Ectodermal cell (in vitro differentiated cells): Measurements from ENCODE around the gene TRAF4.
"Not testable (repeated sequence)": the region's sequence is repeated elsewhere in the genome, so short reads cannot be mapped to it uniquely, and the experiment has no call there.

Experiments
- H3K27ac ChIP-seq: 2 replicates; pipeline ENCODE4 v1.7.0; 2013; ENCODE audit warnings: mild to moderate bottlenecking, low read depth, low read length; ENCODE audit not compliant: insufficient read depth, poor library complexity, severe bottlenecking
- H3K27me3 ChIP-seq: 2 replicates; pipeline ENCODE4 v1.7.0; 2013; ENCODE audit warnings: mild to moderate bottlenecking, low read length; ENCODE audit not compliant: insufficient read depth, control insufficient read depth, poor library complexity, severe bottlenecking
- H3K36me3 ChIP-seq: one replicate; pipeline ENCODE4 v1.7.0; 2013; ENCODE audit warnings: low read length; ENCODE audit not compliant: control insufficient read depth, insufficient read depth
- H3K4me1 ChIP-seq: one replicate; pipeline ENCODE4 v1.7.0; 2013; ENCODE audit warnings: low read length; ENCODE audit not compliant: control insufficient read depth, insufficient read depth
- H3K4me3 ChIP-seq: 2 replicates; pipeline ENCODE4 v1.7.0; 2013; ENCODE audit warnings: low read depth, low read length, control low read depth; ENCODE audit not compliant: insufficient read depth
- H3K9me3 ChIP-seq: 2 replicates; pipeline ENCODE4 v1.7.0; 2013; ENCODE audit warnings: mild to moderate bottlenecking, low read length, moderate library complexity; ENCODE audit not compliant: control insufficient read depth
- WGBS, 2 experiments: methylation state at CpG; one replicate each; pipeline ENCODE4 v1.1.7; 2013; ENCODE audit warnings: missing lambda C conversion rate in 2 of 2; 5-methylcytosine and 5-hydroxymethylcytosine counted together

Gene TRAF4

DNA sequence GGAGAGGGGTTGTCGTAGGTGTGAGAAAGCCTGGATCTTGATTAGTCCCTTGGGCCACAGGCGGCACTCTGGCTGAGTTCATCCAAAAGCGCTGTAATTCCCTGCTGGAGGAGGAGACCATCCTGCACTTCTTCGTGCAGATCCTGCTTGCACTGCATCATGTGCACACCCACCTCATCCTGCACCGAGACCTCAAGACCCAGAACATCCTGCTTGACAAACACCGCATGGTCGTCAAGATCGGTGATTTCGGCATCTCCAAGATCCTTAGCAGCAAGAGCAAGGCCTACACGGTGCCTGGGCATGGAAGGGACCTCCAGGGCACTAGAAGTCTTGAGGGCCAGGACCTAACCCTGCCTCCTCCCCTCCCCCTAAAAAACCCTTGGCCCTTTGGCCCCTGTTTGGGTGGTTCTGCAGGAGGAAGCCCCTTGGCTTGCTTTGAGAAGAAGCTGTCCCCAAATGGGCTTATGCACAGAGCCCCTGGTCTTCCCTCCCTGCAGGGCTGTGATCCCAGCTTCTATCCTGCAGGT lies 9.0 kb upstream of the TRAF4 start:
- Histone ChIP-seq H3K9me3 (no peaks in the 10 kb centered on the region), H3K4me1 (no peaks in the 10 kb centered on the region), H3K36me3 (no peaks in the 10 kb centered on the region), H3K27ac (no peak overlapping the region), H3K27me3 (no peaks in the 10 kb centered on the region), H3K4me3 (no peak overlapping the region)
- 95 to 96% methylated on average over 10 of the region's 10 CpGs for WGBS, 2 experiments

DNA sequence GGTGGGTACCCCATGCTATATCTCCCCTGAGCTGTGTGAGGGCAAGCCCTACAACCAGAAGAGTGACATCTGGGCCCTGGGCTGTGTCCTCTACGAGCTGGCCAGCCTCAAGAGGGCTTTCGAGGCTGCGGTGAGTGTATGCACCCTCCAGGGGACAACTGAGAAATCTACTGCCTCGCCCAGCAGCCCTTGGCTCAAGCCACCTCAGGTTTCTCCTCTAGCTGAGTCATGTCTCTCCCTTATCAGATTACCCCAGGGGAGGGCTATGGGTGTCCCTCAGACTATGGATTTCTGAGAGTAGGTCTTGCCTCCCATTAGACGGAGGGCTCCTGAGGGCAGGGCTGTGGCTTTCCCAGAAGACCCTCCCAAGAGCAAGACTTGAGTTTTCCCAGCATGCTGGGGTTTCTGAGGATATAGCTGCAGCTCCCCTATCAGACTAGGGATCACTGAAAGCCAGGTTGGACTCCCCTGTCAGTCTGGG lies 8.5 kb upstream of the TRAF4 start:
- H3K27me3 ChIP-seq: no peaks in the 10 kb centered on the region
- H3K27ac ChIP-seq: no peak overlapping the region
- H3K36me3 ChIP-seq: no peaks in the 10 kb centered on the region
- H3K4me1 ChIP-seq: no peaks in the 10 kb centered on the region
- WGBS, 2 experiments: 86 to 93% methylated on average over 5 of the region's 5 CpGs
- no peak overlapping the region for H3K4me3 ChIP-seq
- H3K9me3 ChIP-seq: no peaks in the 10 kb centered on the region

DNA sequence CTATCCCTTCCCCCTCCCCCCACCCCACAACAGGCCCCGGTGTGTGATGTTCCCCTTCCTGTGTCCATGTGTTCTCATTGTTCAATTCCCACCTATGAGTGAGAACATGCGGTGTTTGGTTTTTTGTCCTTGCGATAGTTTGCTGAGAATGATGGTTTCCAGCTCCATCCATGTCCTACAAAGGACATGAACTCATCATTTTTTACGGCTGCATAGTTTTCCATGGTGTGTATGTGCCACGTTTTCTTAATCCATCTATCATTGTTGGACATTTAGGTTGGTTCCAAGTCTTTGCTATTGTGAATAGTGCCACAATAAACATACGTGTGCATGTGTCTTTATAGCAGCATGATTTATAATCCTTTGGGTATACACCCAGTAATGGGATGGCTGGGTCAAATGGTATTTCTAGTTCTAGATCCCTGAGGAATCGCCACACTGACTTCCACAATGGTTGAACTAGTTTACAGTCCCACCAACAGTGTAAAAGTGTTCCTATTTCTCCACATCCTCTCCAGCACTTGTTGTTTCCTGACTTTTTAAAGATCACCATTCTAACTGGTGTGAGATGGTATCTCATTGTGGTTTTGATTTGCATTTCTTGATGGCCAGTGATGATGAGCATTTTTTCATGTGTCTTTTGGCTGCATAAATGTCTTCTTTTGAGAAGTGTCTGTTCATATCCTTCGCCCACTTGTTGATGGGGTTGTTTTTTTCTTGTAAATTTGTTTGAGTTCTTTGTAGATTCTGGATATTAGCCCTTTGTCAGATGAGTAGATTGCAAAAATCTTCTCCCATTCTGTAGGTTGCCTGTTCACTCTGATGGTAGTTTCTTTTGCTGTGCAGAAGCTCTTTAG lies 7.7 kb upstream of the TRAF4 start:
- not testable (repeated sequence) for H3K36me3 ChIP-seq, H3K9me3 ChIP-seq, H3K27me3 ChIP-seq, H3K4me3 ChIP-seq, H3K27ac ChIP-seq, H3K4me1 ChIP-seq
- 95 to 98% methylated on average over 4 of the region's 8 CpGs for WGBS, 2 experiments

GRCh38 chr17:28737316-28737715 lies 6.5 kb upstream of the TRAF4 start:
- Histone ChIP-seq H3K36me3 (no peaks in the 10 kb centered on the region), H3K27me3 (no peaks in the 10 kb centered on the region), H3K9me3 (no peaks in the 10 kb centered on the region), H3K4me3 (no peak overlapping the region), H3K4me1 (no peaks in the 10 kb centered on the region), H3K27ac (no peak overlapping the region)
- 95 to 96% methylated on average over 12 of the region's 12 CpGs for WGBS, 2 experiments

- Histone ChIP-seq H3K9me3 (no peaks in the 10 kb centered on the region), H3K27me3 (no peaks in the 10 kb centered on the region), H3K4me3 (no peak overlapping the region), H3K27ac (no peak overlapping the region), H3K4me1 (peaks cover 3% of the 10 kb centered on the region), H3K36me3 (no peaks in the 10 kb centered on the region)
- WGBS, 2 experiments: 93 to 94% methylated on average over 22 of the region's 22 CpGs
These were observed 5.8 kb upstream of the TRAF4 start for GRCh38 chr17:28737770-28738679.

- Histone ChIP-seq H3K4me1 (peaks cover 8% of the 10 kb centered on the region), H3K27me3 (no peaks in the 10 kb centered on the region), H3K27ac (no peak overlapping the region), H3K36me3 (no peaks in the 10 kb centered on the region), H3K4me3 (no peak overlapping the region), H3K9me3 (no peaks in the 10 kb centered on the region)
- WGBS, 2 experiments: 94% methylated on average over 9 of the region's 10 CpGs
These were observed 5.0 kb upstream of the TRAF4 start for GRCh38 chr17:28738680-28739384.

- 94 to 95% methylated on average over 10 of the region's 10 CpGs for WGBS, 2 experiments
- peaks cover 10% of the 10 kb centered on the region for H3K4me1 ChIP-seq
- H3K27ac ChIP-seq: no peak overlapping the region
- H3K27me3 ChIP-seq: no peaks in the 10 kb centered on the region
- no peaks in the 10 kb centered on the region for H3K36me3 ChIP-seq
- no peak overlapping the region for H3K4me3 ChIP-seq
- no peaks in the 10 kb centered on the region for H3K9me3 ChIP-seq
These were observed 3.1 kb upstream of the TRAF4 start for GRCh38 chr17:28740406-28741357.

DNA sequence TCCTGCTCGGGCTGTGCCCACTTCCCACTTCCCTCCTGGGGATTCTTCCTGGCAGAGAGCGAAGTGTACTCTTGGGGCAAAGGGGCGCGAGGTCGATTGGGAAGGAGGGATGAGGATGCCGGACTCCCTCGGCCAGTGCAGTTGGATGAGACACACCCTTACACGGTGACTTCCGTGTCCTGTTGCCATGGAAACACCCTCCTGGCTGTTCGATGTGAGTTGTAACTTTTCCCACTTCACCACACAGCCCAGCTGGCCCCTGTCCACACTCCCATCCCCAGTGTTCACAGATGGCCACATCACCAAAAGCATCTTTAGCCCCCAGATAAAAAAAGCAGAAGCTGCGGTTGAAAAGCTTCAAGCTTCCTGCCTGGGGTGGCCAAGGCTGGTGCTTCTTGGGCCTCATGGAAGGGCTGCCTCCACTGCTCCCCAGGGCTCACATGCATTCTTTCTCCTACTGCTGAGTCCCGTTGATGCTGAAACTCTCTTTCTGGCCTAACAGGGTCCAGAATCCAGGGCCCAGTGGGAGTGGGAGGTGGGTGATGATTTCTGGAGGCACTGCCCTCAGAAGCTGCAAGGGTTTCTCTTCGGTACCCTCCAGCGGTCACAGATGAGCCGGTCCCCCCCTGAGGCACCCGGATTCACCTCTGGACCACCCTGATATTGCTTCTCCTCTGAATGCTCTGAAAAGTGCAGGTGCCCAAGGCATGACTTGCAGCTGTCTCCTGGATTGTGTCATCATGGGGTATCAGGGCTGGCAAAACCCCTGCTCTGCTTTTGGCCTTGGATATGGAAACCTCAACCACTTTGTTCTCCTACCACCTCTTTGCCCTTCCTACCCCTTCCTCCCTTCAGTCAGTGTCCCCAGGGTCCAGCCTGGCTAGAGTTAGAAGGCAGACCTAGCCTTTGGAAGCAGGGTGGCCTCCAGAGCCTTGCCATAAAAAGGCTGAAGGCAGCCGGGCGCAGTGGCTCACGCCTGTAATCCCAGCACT lies 2.2 kb upstream of the TRAF4 start:
- no peaks in the 10 kb centered on the region for H3K27me3 ChIP-seq
- H3K27ac ChIP-seq: no peak overlapping the region
- no peak overlapping the region for H3K4me3 ChIP-seq
- no peaks in the 10 kb centered on the region for H3K9me3 ChIP-seq
- H3K4me1 ChIP-seq: peaks cover 20% of the 10 kb centered on the region
- H3K36me3 ChIP-seq: peaks cover 4% of the 10 kb centered on the region
- 92 to 93% methylated on average over 19 of the region's 19 CpGs for WGBS, 2 experiments
